PC-9 (cell line): ENCODE data around the gene USP49. TPM values are rescaled to one million over a fixed set of nuclear protein-coding genes. Genes with fewer than 3 reads are reported as not detected.

ENCODE experiments used
- BruUV-seq: library from RNA; stranded (reverse); fragments of 400-500 nt; replicated peaks from 2 replicates; lab custom pipeline; 2021; lab: Mats Ljungman, UMichigan
- CTCF ChIA-PET: fragments of 300-600 bp; sonication (Branson Sonifier 250); formaldehyde crosslinking; loops from one replicate; lab custom pipeline; 2022; ENCODE audit warnings: antibody characterized with exemption; lab: Charles Lee
- POLR2A ChIA-PET: fragments of 300-600 bp; sonication (Branson Sonifier 250); formaldehyde crosslinking; loops from one replicate; lab custom pipeline; 2022; ENCODE audit warnings: antibody characterized with exemption; ENCODE audit not compliant: unreplicated experiment; lab: Charles Lee
- DNase-seq, 2 experiments: peaks; one replicate each; pipeline versions ENCODE4 v3.0.0 to v3.0.0-alpha.2; 2015 to 2022; ENCODE audit warnings: mixed read lengths in 1 of 2
- H2AFZ ChIP-seq: fragments of 200-600 bp; sonication (generic); 2 replicates; pipeline ENCODE4 v1.8.1; 2017; ENCODE audit warnings: antibody characterized with exemption
- H3F3A ChIP-seq: fragments of 200-600 bp; sonication (generic); 2 replicates; pipeline ENCODE4 v1.8.1; 2017; ENCODE audit warnings: antibody characterized with exemption, mild to moderate bottlenecking, low read depth; ENCODE audit not compliant: insufficient read depth
- H3K27ac ChIP-seq: fragments of 200-600 bp; sonication (generic); 2 replicates; pipeline ENCODE4 v1.6.1; 2016; ENCODE audit warnings: mixed run types
- H3K27me3 ChIP-seq: fragments of 200-600 bp; sonication (generic); 2 replicates; pipeline ENCODE4 v1.6.1; 2016; ENCODE audit warnings: low read depth, mixed run types; ENCODE audit not compliant: insufficient read depth
- H3K36me3 ChIP-seq: fragments of 200-600 bp; sonication (generic); 2 replicates; pipeline ENCODE4 v1.6.1; 2016; ENCODE audit warnings: low read depth, mixed run types
- H3K4me1 ChIP-seq: fragments of 200-600 bp; sonication (generic); replicated peaks from 2 replicates; pipeline ENCODE4 v1.6.1; 2016; ENCODE audit warnings: mixed run types; ENCODE audit not compliant: insufficient read depth
- H3K4me2 ChIP-seq: fragments of 200-600 bp; sonication (generic); 2 replicates; pipeline ENCODE4 v1.6.1; 2017; ENCODE audit warnings: mixed run types
- H3K4me3 ChIP-seq: fragments of 200-600 bp; sonication (generic); 2 replicates; pipeline ENCODE4 v1.6.1; 2016; ENCODE audit warnings: mixed run types
- H3K79me2 ChIP-seq: fragments of 200-600 bp; sonication (generic); 2 replicates; pipeline ENCODE4 v1.6.1; 2017; ENCODE audit warnings: low read depth, mixed run types
- H3K9me2 ChIP-seq: fragments of 200-600 bp; sonication (generic); 2 replicates; pipeline ENCODE4 v1.8.1; 2017; ENCODE audit warnings: mild to moderate bottlenecking; ENCODE audit not compliant: insufficient read depth
- H3K9me3 ChIP-seq: fragments of 200-600 bp; sonication (generic); 2 replicates; pipeline ENCODE4 v1.8.1; 2016; ENCODE audit warnings: low read depth; ENCODE audit not compliant: insufficient read depth
- H4K20me1 ChIP-seq: fragments of 200-600 bp; sonication (generic); 2 replicates; pipeline ENCODE4 v1.8.1; 2017; ENCODE audit not compliant: insufficient read depth
- EZH2 ChIP-seq: fragments of 200-600 bp; sonication (generic); IDR thresholded peaks from 2 replicates; pipeline ENCODE4 v1.8.0; 2017; ENCODE audit warnings: antibody characterized with exemption, low read depth
- intact Hi-C: fragments of 100-400 bp; cut with micrococcal nuclease; formaldehyde crosslinking; loops from one replicate; pipeline ENCODE4 v1.10.0; 2022; ENCODE audit not compliant: unreplicated experiment
- total RNA-seq: library from RNA; stranded (reverse); gene quantifications from 2 replicates; pipeline ENCODE4 v1.2.3, GENCODE V29; 2021
- TF ChIP-seq, protein P1 (sequence below): fragments of 200-600 bp; sonication (generic); conservative IDR thresholded peaks from 2 replicates; pipeline ENCODE4 v1.6.1; 2017; ENCODE audit warnings: mixed run types, antibody characterized with exemption, mild to moderate bottlenecking, moderate library complexity

Gene USP49
- total RNA-seq, 1 experiment from 2014 or later = 10.9 TPM

DNA sequence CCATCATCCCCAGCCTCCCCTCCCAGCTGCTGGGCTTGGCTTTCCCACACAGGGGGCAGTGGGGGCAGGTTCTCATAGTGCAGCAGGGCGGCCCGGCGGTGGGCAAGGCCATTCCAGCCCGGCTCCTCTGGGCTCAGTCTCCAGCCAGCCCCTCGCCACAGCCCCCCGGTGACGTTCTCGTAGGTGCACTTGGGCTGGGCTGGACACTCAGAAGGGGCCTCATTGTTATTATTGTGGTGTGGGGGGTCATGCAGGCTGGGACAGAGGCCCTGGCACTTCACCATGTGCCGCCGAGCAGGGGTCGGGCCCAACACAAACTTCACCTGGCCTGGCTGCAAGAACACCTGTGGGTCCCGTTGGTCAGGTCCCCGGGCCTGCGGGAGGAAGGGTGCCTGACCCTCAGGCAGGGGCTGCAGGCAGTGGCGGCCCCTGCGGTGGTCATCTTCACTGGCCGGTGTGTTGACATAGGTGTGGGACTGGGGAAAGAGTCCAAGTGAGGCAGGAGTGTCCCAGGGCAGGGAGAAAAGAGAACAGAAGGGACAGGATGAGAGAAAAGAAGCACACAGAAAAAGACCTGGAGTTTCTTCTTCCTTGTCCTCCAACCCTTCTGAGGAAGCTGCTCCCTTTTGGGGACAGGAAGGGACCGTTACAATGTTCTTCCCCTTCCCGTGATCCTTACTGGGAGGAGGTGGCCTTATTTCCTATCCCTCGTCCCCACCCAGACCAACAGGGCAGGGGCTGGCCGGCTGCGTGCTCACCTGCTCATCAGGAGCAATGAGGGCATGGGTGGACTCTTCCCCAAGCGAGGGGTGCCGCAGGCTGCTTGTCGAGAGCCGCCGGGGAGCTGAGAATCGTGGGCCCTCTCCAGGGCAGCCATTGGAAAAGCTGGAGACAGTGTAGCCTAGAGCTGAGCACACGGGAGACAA lies 123.9 kb downstream of the USP49 start:
- Histone ChIP-seq H2AFZ (no peak overlapping the region), H3K9me2 (no peaks in the 10 kb centered on the region), H3K9me3 (no peaks in the 10 kb centered on the region), H3K4me1 (peaks cover 19% of the 10 kb centered on the region), H4K20me1 (no peaks in the 10 kb centered on the region), H3K27me3 (no peaks in the 10 kb centered on the region), H3K4me2 (no peak overlapping the region), H3K36me3 (no peaks in the 10 kb centered on the region), H3K79me2 (no peaks in the 10 kb centered on the region), H3K27ac (no peak overlapping the region), H3K4me3 (no peak overlapping the region), H3F3A (peaks cover 9% of the 10 kb centered on the region; the same call in 1 of the 2 replicates)
- ChIA-PET POLR2A (no interaction called here), CTCF (interaction anchor here (0.6 kb wide), 1 partner anchor 291 kb away, joined by 8 read pairs; no protein-coding TSS in a partner anchor)
- intact Hi-C loops = no loop called here
- no peak for DNase-seq
- TF ChIP-seq, protein P1, sequence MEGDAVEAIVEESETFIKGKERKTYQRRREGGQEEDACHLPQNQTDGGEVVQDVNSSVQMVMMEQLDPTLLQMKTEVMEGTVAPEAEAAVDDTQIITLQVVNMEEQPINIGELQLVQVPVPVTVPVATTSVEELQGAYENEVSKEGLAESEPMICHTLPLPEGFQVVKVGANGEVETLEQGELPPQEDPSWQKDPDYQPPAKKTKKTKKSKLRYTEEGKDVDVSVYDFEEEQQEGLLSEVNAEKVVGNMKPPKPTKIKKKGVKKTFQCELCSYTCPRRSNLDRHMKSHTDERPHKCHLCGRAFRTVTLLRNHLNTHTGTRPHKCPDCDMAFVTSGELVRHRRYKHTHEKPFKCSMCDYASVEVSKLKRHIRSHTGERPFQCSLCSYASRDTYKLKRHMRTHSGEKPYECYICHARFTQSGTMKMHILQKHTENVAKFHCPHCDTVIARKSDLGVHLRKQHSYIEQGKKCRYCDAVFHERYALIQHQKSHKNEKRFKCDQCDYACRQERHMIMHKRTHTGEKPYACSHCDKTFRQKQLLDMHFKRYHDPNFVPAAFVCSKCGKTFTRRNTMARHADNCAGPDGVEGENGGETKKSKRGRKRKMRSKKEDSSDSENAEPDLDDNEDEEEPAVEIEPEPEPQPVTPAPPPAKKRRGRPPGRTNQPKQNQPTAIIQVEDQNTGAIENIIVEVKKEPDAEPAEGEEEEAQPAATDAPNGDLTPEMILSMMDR = no peak
- no peak for TF ChIP-seq EZH2
- BruUV-seq = no TSS peak

DNA sequence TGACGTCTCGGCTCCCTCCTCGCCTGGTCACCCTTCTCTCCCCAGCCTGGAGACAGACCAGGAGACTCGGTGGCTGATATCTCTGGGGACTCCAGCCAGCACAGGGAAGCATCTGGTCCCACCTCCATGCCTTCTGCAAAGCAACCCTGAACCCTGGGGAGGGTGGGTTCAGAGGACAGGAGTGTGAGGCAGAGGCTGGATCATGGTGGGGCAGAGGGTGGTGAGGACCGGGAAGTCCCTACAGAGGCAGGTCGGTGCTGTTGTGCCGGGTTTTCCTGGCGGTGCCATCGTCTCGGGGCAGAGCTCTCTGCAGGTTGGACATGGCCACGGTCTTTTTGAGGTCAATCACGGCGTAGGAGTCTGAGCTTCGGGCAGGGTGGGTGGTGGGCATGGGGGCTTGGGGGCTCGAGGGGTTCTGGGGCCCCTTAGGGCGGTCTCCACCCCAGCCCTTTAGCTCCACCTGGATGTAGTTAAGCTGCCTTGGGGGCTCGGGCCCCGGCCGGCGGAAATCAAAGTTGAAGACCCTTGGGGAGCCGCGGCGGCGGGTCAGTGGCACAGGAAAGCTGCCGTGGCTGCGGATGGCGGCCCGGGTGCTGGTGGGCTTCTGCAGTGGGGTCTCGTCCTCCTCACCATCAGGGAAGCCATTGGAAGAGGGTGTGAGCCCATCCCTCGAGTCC lies 124.7 kb downstream of the USP49 start:
- H3K36me3 ChIP-seq = no peaks in the 10 kb centered on the region
- CTCF ChIA-PET = interaction anchor here (0.6 kb wide), 1 partner anchor 292 kb away, joined by 8 read pairs; no protein-coding TSS in a partner anchor
- no peaks in the 10 kb centered on the region for H3K9me2 ChIP-seq
- peaks cover 27% of the 10 kb centered on the region for H3K4me1 ChIP-seq
- H3K9me3 ChIP-seq = no peaks in the 10 kb centered on the region
- H2AFZ ChIP-seq = no peak overlapping the region
- no peak overlapping the region for H3K4me3 ChIP-seq
- BruUV-seq = no TSS peak
- no peaks in the 10 kb centered on the region for H4K20me1 ChIP-seq
- TF ChIP-seq, protein P1 = no peak
- no peak for TF ChIP-seq EZH2
- peaks cover 13% of the 10 kb centered on the region; the same call in 1 of the 2 replicates for H3F3A ChIP-seq
- no peaks in the 10 kb centered on the region for H3K79me2 ChIP-seq
- H3K4me2 ChIP-seq = no peak overlapping the region
- DNase-seq = no peak
- POLR2A ChIA-PET = interaction anchor here (0.7 kb wide), 1 partner anchor 196 kb away, joined by 3 read pairs; no protein-coding TSS in a partner anchor
- no peaks in the 10 kb centered on the region for H3K27me3 ChIP-seq
- H3K27ac ChIP-seq = no peak overlapping the region
- intact Hi-C loops = no loop called here

DNA sequence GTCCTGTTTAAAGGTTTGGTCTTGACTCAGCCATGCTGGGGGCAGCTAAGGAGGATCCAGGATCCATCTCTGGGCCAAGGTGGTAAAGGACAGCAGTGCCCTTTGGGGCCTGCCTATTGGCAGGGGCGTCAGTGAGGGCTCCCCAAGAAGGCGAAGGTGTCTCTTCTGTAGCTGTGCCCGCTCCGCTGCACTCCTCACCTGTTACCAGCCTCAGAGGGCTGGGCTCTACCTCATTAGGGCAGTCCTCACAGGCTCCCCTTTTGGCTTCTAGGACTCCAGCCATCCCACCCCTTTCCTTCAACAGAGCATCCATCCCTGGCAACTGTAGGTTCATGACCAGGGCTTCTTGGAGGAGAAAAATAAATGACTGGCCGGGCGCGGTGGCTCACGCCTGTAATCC lies 125.8 kb downstream of the USP49 start:
- intact Hi-C loops = no loop called here
- no peaks in the 10 kb centered on the region for H3K36me3 ChIP-seq
- CTCF ChIA-PET = no interaction called here
- DNase-seq = no peak
- H3K27me3 ChIP-seq = no peaks in the 10 kb centered on the region
- peaks cover 14% of the 10 kb centered on the region; the same call in 1 of the 2 replicates for H3F3A ChIP-seq
- peaks cover 27% of the 10 kb centered on the region for H3K4me1 ChIP-seq
- no peaks in the 10 kb centered on the region for H3K79me2 ChIP-seq
- no peak overlapping the region for H2AFZ ChIP-seq
- TF ChIP-seq, protein P1 = no peak
- TF ChIP-seq EZH2 = no peak
- no peaks in the 10 kb centered on the region for H4K20me1 ChIP-seq
- no peak overlapping the region for H3K4me3 ChIP-seq
- POLR2A ChIA-PET = interaction anchor here (0.5 to 0.7 kb wide), 3 partner anchors 8 to 56 kb away, joined by 3 to 4 read pairs (median 3); no protein-coding TSS in a partner anchor
- H3K9me2 ChIP-seq = no peaks in the 10 kb centered on the region
- H3K4me2 ChIP-seq = no peak overlapping the region
- no peaks in the 10 kb centered on the region for H3K9me3 ChIP-seq
- H3K27ac ChIP-seq = no peak overlapping the region
- BruUV-seq = no TSS peak
